Anterior cingulate cortex (tissue), 58 donors: ENCODE results near the gene PROK2.

Experiments used
- DNase-seq, 58 donors: peaks; one replicate each; lab custom pipeline; 2025; lab: John Stamatoyannopoulos, UW

PROK2 gene, protein sequence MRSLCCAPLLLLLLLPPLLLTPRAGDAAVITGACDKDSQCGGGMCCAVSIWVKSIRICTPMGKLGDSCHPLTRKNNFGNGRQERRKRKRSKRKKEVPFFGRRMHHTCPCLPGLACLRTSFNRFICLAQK

GRCh38 chr3:71784914-71785531 lies at the start of gene PROK2:
TSS of gene PROK2 (minus strand) at chr3:71785148. CDS start at chr3:71785052, 96 bp downstream.
- peak in 4 of 58 donors; percentile 3 to 9 (median 4) for DNase-seq

DNA sequence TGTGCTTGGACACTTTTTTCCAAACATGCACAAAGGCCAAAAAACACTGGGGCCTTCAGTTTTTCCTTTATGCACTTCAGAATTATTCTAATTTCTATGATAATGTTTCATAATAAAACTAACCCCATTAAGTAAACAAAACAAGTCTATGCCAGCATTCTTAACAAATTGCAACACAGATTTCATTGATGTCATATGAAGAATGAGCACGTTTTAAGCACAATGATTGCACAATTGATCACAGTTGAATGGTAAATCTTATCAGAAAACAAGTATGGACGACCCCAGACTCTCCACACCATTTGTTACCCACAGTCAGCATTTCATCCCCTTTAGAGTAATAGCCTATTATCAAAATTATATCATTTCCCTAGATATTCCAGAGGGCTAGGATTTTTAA lies 46.7 kb upstream of the PROK2 start:
- DNase-seq = no peak

DNA sequence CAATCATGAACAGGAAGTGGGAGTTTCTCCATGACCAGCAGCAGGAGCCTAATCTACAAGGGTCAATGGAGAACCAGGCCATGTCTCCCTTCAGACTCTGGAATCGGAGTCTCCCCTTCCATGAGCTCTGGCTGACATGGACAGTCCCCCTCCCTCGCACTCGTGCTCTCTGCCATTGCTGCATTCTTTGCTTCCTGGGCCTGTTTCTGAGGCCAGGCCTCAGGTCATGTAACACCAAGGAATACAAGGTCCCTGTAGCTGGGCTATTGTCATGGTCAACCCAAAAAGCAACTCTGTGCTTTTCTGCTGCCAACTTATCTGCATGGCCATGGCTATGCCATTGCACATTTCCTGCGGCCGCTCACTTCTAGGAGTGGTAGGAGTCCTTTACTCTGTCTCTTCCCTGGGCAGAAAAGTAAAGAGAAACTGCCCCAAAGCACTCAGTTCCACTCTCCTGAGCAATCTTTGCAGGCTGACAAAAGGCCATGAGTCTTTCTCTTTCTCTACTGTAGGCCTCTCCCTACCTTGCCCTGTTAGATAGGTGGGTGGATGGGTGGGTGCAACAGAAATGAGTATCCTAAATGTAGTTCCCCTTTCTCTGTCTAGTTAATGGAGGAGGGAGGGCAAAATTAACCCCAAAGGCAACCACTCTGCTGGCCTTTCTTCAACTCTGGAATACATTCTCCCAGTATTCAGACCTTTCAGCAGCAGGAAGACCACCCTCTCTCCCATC lies 40.8 kb upstream of the PROK2 start:
- DNase-seq = no peak

- DNase-seq = no peak
Measured at GRCh38 chr3:71821116-71821515, 36.2 kb upstream of the PROK2 start.

- no peak for DNase-seq
Measured at GRCh38 chr3:71817262-71817661, 32.3 kb upstream of the PROK2 start.

DNA sequence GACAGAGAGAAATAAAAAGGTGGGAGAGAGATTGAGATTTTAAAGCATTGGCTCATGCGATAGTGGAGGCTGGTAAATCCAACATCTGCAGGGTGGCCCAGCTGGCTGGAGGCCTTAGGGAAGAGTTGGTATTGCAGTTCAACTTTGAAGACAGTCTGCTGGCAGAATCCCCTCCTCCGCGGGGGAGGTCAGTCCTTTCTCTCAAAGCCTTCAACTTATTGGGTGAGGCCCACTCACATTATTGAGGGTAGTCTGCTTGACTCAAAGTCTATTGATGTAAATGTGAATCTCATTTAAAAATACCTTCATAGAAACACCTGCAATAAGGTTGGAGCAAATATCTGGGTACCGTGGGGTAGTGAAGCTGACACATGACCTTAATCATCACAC lies 31.8 kb upstream of the PROK2 start:
- no peak for DNase-seq

GRCh38 chr3:71815340-71816067 lies 30.6 kb upstream of the PROK2 start:
- DNase-seq = no peak

DNA sequence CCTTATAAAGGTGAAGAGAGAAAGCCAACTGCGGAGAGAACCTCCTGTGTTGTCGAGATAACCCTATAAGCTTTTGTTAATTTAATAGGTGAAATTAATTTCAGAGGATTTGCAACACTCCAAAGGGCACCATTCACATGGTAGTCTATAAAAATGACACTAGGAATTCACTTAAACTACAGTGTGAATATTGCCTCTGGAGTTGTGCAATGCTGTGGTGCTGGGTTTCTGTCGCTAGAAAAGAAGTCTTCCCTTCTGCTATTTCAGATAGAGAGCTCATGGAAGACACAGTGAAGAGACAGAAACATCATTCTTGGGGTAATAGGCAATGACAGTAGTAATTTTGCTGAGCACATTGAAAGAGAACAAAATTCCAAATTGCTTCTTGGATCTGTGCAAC lies 28.8 kb upstream of the PROK2 start:
- DNase-seq = no peak

DNA sequence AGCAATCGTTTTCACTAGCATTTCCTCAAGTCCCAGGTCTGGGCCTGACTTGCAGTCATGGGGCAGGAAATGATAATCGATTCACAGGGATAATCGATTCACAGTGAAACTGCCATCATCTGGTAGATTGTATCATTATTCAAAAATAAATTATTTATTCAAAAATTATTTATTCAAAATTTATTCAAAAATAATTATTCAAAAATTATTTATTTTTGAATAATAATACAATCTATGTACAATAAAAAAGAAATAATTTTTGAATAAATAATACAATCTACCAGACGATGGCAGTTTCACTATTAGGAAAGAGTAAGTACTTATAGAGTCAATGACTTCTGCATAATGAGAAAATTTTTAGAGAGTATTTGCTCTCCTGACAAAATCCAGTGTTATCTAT lies 28.1 kb upstream of the PROK2 start:
- no peak for DNase-seq

- no peak for DNase-seq
Measured at GRCh38 chr3:71810056-71810455, 25.1 kb upstream of the PROK2 start.

GRCh38 chr3:71809321-71810026 lies 24.5 kb upstream of the PROK2 start:
- no peak for DNase-seq

GRCh38 chr3:71806736-71807135 lies 21.8 kb upstream of the PROK2 start:
- DNase-seq = no peak

- no peak for DNase-seq
Measured at GRCh38 chr3:71805691-71806090, 20.7 kb upstream of the PROK2 start.

DNA sequence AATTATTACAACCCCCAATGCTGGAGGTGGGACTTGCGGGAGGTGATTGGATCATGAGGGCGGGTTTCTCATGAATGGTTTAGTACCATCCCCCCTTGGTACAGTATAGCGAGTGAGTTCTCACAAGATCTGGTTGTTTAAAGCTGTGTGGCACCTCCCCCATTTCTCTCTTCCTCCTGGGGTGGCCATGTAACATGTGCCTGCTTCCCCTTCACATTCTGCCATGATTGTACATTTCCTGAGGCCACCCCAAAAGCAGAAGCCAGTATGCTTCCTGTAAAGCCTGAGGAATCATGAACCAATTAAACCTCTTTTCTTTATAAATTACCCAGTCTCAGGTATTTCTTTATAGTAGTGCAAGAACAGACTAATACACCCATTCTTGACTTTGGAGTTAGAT lies 20.3 kb upstream of the PROK2 start:
- DNase-seq = no peak

DNA sequence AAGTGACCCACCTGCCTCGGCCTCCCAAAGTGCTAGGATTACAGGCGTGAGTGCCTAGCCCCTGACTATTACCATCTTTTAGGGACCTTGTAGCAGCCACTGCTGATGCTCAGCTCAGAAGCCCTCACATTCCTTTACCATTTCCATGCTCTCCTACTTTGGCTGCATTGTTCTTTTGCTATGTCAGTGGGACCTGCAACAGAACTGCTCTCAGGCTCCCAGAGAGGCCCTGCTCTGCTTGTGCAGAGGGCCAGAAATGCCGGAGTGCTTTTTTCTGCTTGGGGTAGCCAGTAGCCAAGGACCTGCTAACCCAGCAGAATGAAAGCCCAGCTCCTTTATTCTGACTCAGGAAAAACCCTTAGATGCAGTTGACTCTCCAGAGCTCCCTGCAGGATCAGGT lies 18.3 kb upstream of the PROK2 start:
- no peak for DNase-seq

DNA sequence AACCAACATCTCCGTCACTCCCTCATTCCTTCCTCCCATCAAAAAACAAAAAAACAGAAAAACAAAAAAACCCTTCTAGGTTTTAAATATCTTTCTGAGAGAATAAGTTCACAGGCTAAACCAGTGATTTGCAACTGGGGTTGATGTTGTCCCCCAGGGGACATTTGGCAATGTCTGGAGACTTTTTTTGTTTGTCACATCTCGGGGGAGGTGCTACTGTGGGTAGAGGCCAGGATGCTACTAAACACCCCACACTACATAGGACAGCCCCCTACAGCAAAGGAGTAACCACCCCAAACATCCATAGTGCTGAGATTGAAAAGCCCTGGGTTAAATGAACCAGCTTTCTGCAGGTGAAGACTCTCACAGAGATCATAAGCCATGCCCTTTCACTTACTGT lies 17.0 kb upstream of the PROK2 start:
- no peak for DNase-seq

- DNase-seq = no peak
Measured at GRCh38 chr3:71800023-71800422, 15.1 kb upstream of the PROK2 start.

DNA sequence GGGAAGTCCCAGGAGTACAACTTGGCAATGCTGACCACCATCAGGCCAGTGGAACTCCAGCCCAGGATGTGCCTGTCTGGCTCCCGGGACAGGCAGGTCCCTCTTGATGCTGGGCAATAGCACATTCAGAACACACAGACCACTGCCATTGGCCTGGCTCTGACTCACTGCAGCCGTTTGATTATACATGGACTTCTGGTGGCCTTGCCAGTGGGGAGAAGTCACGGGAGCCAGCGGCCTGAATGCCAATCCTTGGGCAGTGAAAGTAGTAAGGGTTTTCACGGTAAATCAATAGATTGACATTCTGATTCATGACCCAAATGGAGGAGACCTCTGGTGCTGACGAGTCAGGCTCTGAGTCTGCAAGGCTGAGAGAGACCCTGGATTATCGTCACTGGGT lies 12.5 kb upstream of the PROK2 start:
- DNase-seq = no peak

GRCh38 chr3:71796290-71796689 lies 11.3 kb upstream of the PROK2 start:
- DNase-seq = no peak

- no peak for DNase-seq
Measured at GRCh38 chr3:71791634-71792033, 6.7 kb upstream of the PROK2 start.

DNA sequence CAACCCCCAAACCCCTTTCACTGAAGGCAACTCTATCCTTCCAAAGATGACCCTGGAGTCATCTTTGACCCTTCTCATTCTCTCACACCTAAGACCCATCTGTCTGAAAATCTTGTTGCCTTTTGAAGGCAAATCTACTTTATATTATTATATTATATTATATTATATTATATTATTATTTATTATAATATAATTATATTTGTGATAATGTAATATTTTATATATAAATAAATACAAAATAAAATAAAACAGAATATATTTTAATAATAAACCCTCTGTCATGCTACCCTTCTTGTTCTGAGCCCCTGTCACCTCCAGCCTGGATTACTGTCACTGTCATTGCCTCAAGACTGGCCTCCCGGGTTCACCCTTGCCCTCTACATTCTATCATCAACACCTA lies 5.0 kb upstream of the PROK2 start:
- DNase-seq = no peak
